Muscle of back (tissue), 11 donors: ENCODE results near the gene TMEM270. TPM values are rescaled to one million over a fixed set of nuclear protein-coding genes. Genes with fewer than 3 reads are reported as not detected.
"Not testable (repeated sequence)": the region's sequence is repeated elsewhere in the genome, so short reads cannot be mapped to it uniquely, and the experiment has no call there.

Experiments
- DNase-seq, 3 donors: peaks; one replicate each; pipeline versions ENCODE4 v3.0.0 to v3.0.0-alpha.2; 2013
- polyA plus RNA-seq, 10 donors: library from polyadenylated mRNA; unstranded; fragments of 120-200 nt; gene quantifications; one replicate each; pipeline ENCODE4 v1.2.1, GENCODE V29; 2013; ENCODE audit not compliant: insufficient read length in 10 of 10

Gene TMEM270
- polyA plus RNA-seq, 10 donors, result not detected

DNA sequence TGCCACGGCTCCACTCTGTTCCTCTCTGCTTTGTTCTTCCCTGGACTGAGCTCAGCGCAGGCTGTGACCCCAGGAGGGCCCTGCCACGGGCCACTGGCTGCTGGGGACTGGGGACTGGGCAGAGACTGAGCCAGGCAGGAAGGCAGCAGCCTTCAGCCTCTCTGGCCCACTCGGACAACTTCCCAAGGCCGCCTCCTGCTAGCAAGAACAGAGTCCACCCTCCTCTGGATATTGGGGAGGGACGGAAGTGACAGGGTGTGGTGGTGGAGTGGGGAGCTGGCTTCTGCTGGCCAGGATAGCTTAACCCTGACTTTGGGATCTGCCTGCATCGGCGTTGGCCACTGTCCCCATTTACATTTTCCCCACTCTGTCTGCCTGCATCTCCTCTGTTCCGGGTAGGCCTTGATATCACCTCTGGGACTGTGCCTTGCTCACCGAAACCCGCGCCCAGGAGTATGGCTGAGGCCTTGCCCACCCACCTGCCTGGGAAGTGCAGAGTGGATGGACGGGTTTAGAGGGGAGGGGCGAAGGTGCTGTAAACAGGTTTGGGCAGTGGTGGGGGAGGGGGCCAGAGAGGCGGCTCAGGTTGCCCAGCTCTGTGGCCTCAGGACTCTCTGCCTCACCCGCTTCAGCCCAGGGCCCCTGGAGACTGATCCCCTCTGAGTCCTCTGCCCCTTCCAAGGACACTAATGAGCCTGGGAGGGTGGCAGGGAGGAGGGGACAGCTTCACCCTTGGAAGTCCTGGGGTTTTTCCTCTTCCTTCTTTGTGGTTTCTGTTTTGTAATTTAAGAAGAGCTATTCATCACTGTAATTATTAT lies 28.9 kb upstream of the TMEM270 start:
- no peak for DNase-seq

DNA sequence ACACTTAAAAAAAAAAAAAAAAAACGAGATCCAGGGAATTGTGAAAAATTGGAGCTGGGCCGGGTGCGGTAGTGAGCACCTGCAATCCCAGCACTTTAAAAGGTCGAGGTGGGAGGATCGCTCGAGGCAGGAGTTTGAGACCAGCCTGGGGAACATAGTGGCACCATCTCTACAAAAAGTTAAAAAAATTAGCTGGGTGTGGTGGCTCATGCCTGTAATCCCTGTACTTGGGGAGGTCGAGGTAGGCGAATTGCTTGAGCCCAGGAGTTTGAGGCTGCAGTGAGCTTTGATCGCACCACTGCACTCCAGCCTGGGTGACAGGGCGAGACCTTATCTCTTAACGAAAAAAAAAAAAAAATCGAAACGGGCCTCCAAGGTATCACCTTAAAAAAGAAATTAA lies 28.2 kb upstream of the TMEM270 start:
- no peak for DNase-seq

DNA sequence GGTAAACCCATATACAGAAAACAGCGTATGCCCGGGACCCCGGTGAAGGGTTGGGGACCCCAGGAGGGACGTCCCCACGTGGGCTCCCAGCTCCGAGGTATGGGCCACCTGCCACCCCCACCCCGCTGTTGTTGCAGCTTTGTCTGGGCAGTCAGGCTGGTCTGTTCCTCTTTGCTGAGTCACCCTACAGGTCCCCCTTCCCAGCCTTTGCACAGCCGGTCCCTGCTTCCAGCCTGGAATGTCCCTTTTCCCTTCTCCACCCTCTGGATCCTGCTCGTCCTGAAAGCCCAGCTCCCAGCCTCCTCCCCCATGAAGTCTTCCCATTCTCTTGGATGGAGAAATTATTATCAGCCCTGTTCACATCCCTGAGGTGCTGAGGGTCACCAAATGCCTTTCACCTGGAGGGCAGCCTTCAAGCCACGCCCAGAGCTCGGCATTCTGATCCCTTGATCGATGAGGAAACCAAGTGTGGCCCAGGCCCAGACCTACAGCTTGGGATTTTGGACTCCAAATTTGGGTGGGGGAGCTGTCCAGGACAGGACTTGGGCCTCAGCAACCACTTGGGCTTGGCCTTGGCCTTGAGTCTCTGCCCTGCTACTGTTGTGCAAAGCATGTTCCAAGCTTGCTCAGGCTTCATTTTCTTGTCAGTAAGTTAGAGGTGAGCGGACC lies 27.6 kb upstream of the TMEM270 start:
- no peak for DNase-seq

DNA sequence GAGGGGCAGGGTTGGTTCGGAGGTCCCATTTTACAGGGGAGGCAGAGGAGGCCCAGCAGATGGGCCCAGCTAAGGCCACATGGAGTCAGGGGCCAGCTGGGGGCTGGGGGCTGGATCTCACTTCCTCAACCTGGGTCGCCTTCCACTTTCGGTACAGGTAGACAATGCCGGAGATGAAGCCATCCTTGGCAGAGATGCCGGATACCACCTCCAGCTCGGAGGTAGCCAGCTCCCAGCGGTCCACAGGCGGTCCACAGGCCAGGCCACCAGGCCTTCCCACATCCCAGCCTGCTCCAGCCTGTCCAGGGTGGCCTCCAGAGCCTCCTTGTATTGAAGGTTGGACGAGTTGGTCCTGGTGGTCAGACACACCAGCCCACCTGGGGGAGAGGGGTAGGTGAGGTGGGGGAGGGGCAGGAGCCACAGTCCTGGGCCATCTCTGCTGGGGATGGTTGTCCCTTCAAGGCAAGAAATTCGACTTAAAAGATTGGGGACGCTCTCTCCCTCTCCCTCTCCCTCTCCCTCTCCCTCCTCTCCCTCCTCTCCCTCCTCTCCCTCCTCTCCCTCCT lies 26.2 kb upstream of the TMEM270 start:
- no peak for DNase-seq

DNA sequence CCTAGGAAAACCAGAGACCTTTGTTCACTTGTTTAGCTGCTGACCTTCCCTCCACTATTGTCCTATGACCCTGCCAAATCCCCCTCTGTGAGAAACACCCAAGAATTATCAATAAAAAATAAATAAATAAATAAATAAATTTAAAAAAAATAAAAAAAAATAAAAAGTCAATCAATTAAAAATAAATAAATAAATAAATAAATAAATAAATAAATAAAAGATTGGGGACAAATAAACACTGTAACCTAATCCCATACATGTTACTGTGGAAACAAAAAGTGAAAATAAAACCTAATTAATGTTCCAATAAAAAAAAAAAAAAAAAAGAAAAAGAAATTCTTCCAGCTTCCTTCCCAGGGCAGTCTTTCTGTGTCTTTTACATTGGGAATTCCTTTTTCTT lies 23.8 kb upstream of the TMEM270 start:
- DNase-seq, result not testable (repeated sequence)

DNA sequence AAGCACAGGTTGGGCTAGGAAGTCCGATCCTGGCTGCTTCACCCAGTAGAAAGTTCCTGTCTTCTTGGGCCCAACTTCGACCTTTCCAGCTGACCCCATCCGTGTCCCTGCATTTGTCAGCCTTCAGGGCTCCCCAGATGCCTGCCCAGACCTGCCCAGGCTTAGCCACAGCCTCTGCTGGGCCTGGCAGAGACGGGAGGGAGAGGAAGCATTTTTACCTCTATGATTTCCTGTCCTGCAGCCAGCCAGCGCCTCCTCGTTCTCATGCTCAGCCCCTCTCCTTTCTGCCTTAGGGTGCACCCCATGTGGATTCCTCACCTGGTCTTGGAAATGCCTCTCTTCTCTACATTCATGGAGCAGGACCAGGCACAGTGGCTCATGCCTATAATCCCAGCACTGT lies 22.3 kb upstream of the TMEM270 start:
- no peak for DNase-seq

DNA sequence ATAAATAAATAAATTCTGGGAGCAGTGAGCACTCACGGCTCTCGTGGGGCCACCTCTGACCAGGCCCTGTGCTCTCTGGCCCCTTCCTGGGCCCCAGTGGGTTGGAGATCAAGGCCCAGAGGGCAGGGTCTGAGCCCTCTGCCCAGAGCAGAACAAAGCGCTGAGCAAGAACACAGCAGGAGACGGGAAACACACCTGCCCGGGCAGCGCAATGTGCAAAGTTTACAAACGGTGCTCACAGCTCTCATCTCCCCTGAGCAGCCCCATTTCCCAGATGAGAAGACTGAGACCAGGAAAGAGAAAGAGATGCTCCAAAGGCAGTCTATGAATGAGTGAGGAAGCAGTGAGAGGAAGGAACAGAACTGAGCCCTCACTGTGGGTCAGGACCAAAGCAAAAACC lies 21.7 kb upstream of the TMEM270 start:
- DNase-seq, result no peak

DNA sequence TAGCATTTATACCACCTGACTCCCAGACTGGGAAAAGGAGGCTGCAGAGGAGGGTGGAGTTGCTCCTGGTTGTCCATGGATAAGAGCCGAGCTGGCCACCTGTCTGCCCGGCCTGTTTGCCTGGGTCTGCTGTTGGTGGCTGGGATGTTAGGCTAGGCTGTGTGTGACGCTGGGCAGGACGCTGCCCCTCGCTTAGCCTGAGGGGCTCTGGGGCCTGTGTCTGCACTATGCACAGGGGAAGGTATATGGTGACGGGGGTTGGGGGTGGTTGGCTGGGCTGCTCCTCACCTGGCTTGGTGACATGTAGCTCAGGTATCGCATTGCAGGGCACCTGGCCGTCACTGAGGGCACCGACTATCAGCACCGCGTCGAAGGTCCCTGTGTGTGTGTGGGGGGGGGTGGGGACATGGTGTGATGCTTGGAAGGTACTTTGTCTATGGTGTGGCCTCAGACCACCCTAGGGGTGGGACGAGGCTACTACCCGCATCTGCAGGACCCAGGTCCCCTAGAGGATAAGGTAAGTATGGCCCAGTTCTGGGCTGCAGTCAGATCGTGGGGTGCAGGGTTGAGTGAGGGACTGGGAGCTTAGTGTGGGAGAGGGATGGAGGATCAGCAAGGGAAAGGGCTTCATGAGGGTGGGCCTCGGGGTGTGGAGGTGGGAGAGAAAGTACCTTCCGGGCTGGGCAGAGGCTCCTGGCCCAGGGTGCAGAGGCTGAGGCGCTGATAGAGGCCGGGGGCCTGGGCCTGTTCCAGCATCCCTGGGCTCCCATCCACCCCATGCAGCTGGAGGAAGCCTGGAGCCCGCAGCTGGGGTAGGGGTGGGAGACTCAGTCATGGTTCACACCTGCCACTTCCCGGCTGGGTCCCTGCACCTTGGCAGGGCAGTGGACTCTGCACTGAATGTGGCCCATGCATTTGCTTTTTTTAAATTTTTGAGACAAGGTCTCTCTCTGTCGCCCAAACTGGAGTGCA lies 20.9 kb upstream of the TMEM270 start:
- no peak for DNase-seq

DNA sequence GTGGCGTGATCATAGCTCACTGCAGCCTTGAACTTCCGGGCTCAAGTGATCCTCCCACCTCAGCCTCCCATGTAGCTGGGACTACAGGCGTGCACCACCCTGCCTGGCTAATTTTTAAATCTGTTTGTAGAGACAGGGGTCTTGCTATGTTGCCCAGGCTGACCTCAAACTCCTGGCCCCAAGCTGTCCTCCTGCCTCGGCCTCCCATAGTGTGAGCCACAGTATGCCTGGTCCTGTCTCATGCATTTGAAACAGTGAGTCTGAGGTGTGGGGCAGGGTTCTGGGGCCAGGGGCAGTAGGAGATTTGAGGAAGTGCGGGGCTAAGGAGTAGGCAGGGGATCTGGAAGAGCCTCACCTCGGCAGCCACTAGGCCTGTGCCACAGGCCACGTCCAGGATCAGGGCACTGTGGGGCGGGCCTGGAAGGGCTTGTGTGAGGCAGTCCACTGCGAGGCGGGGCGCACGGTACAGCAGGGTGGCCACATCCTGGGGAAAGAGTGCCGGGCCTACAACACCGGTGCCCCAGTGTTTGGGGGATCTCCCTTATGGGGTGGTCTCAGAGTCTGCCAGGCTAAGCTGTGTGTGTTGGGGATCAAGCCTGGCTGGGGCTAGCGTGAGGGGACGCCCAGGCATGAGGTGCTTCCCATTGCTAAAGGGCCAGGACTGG lies 20.1 kb upstream of the TMEM270 start:
- DNase-seq, result no peak

DNA sequence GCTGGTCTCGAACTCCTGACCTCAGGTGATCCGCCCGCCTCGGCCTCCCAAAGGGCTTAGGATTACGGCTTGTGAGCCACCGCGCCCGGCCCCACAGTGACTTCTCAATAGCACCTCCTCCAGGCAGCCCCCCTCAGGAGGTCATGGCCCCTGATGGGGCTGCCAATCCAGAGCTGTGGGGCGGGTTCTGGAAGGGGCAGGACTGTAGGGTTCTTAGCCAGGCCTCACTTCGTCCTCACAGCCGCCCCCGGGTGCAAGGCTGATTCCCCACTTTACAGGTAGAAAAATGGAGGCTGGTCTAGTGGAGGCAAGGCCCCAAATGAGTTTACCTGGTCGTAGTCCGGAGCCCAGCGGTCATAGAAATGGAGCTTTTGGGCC lies 19.3 kb upstream of the TMEM270 start:
- no peak for DNase-seq

DNA sequence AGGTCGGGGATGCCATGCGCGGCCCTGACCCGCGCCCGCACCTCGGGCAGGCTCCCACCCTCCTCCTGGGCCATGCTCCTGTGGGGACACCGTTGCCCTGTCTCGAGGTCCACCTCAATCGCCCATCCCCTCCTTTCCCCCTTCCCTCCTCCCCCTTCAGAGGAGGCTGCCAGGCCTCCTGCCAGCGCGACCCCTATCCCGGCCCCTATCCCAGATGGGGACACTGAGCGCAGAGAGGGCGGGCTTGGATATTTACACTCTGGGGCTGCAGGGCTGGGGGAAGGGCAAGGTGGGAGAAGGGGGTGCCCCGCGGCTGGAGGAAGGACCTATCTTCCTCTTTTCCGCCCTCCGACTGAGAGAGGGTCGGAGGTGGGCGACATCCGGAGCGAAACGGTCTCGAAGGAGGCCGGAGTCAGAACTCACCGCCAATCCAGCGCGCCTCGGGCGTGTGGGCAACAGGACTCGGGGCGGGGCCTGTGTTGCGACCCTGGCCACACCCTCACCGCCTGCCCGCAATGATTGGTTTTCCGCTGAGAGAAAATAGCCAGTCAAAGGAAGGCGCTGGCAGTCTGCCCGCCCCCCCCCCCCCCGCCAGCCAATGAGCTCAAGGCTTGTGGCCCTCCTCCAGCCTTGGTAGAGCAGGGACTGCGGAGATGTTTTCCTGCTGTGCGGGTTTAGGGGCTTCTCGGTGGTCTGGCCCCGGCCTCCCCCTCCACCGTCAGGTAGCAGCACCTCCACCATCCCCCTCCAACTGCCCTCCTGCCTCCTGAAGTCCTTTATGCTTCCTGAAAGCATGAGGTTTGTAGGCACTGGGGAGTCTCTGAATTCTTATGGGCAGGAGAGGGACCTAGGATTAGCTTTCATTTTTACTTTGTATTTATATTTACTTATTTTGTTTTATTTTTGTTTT lies 18.6 kb upstream of the TMEM270 start, which contains the start of gene METTL27:
Gene METTL27, minus strand, starts transcription at position 450 of the 910 bp plus-strand sequence. Its CDS starts 376 bp downstream, at position 74.
- peak; percentile 90 to 95 (median 91) for DNase-seq

DNA sequence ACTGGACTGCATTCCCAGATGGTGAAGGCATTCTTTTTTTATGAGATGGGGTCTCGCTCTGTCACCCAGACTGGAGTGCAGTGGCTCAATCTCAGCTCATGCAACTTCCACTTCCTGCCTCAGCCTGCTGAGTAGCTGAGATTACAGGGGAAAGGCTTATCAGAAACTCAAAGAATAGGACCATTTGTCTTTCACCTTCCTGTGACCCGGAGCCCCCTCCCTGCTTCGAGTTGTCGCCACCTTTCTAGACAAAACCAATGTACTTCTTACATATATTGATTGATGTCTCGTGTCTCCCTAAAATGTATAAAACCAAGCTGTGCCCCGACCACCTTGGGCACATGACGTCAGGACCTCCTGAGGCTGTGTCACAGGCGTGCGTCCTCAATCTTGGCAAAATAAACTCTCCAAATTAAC lies 16.8 kb upstream of the TMEM270 start:
- no peak for DNase-seq

DNA sequence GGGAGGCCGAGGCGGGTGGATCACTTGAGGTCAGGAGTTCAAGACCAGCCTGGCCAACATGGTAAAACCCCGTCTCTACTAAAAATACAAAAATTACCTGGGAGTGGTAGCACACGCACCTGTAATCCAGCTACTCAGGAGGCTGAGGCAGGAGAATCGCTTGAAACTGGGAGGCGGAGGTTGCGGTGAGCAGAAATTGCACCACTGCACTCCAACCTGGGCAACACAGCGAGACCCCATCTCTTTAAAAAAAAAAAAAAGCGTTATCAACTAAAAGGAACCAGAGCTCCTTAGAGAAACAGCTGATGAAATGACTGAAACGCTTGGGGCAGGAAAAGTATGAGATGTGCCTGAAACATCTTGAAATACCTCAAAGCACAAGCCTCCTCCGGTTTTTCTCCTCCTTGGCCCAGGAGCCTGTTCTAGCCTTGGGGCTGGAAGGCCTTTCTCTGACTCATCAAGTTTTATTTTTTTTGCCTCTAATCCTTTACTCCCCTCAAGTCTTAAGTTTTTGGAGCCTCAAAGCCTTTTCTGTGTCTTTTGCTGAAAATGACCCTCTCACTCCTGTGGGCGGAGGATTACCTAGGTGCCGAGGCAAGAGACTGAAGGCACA lies 16.0 kb upstream of the TMEM270 start:
- DNase-seq, result no peak

DNA sequence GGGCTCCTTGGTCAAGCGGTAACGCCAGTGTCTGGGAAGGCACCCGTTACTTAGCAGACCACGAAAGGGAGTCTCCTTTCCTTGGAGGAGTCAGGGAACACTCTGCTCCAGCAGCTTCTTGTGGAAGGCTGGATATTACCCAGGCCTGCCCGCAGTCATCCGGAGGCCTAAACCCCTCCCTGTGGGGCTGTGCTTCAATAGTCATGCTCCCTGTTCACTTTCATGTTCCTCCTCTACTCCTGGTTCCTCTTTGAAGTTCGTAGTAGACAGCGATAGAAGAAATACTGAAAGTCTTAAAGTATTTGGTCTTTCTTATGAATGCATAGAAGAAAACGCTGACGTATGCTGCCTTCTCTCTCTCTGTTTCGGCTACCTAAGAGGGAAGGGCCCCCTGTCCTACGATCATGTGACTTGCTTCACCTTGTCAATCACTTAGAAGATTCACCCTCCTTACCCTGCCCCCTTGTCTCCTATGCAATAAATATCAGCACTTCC lies 15.2 kb upstream of the TMEM270 start:
- DNase-seq, result not testable (repeated sequence)

DNA sequence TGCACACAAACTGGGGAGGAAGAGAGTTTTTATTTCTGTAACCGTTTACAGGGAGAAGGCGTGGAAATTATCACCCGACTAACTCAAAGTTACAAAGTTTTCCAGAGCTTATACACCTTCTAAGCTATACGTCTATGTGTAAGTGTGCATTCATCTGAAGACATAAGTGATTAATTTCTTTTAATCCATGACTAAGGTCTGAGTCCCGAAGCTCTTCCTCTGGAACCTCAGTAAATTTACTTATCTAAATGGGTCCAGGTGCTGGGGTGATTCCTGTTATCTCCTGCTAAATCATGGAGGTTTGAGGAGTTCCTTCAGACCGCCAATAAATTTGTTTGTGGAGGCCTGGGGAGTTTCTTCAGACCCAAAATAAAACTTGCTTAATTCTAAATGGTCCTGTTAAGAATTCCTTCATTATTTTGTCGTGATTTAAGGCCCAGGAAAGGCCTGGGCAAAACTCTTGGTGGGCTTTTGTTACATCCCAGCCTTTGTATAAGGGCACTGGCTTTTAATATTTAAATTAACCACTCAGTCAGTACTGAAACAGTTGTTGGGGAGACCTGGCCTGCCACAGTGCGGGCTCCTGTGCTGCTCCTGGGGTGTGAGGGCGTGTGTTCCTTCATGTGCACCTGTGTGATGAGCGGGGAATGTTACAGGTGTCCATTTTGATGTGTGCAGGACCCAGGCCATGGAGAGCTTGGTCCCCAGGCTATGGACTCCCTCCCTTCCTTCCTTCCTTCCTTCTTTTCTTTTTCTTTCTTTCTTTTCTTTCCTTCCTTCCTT lies 12.8 kb upstream of the TMEM270 start:
- DNase-seq, result no peak

DNA sequence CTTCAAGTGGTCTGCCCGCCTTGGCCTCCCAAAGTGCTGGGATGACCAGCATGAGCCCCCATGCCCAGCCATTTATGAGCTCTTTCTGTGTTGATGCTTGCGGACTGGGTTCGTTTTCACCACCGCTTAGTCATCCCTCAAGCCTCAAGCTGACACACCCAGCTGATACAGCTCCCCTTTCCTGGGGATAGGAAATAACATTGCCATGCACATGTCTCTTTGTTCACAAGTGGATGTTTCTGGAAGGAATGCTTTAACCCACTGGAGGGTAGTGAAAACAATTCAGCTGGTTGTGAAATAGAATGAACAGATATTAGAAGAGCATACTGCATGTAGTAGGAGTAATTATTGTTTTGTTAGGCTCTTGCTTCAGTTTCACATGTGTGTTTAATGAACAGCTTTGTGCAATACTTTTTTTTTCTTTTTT lies 10.2 kb upstream of the TMEM270 start:
- DNase-seq, result peak in 2 of 3 donors; percentile 44 to 93

DNA sequence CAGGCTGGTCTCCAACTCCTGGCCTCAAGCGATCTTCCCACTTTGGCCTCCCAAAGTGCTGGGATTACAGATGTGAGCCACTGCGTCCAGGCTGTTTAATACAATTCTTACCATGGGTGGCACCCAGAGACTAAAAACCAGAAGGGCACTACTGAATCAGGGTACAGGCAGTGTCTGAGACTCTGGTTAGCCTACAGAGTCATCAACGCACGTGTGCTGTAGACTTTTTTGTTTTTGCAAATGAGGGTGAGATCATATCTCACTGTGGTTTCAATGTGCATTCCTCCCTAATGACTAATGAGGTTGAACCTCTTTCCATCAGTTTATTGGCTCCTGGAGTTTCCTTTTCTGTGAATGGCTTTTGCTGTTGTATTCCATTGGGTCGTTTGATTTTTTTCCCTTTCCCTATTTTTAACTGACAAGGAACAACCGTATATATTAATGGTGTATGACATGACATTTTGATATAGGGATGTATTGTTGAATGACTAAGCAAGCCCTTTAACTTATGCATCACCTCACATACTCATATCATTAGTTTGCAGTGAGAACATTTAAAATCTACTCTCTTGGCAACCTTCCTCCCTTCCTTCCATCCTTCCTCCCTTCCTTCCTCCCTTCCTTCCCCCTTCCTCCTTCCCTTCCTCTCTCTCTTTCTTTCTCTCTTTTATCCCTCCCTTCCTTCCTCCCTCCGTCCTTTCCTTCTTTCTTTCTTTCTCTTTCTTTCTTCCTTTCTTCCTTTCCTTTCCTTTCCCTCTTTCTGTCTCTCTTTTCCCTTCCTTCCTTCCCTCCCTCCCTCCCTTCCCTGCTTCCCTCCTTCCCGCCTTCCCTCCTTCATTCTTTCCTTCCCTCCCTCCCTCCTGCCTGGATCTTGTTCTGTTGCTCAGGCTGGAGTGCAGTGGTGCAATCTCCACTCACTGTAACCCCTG lies 9.3 kb upstream of the TMEM270 start:
- DNase-seq, result peak in 2 of 3 donors; percentile 59 to 97
